Heart left ventricle (tissue), 16 donors: ENCODE measurements around the gene CPEB2. TPM values are rescaled to one million over a fixed set of nuclear protein-coding genes. Genes with fewer than 3 reads are reported as not detected.

Source experiments
- ATAC-seq, 4 donors: fragments of 200-7000 bp; cut with Tn5 transposase; one replicate each; pipeline ENCODE4 v1.9.1; 2020 to 2022; ENCODE audit warnings: moderate library complexity in 4 of 4, mild to moderate bottlenecking in 3 of 4, moderate number of reproducible peaks in 1 of 4
- DNase-seq, 5 donors: peaks; one replicate each; pipeline ENCODE4 v3.0.0-alpha.2; 2020
- H3K27ac ChIP-seq, 12 donors: fragments of 200-600 bp; sonication (generic) in 4 of 12; one replicate each; pipeline versions ENCODE4 v1.5.0 to v1.8.0; 2016 to 2022; ENCODE audit warnings: mild to moderate bottlenecking in 2 of 12
- H3K27me3 ChIP-seq, 9 donors: fragments of 200-600 bp; sonication (generic) in 2 of 9; one replicate each; pipeline versions ENCODE4 v1.5.1 to v1.8.0; 2016 to 2022; ENCODE audit warnings: mild to moderate bottlenecking in 3 of 9
- H3K36me3 ChIP-seq, 9 donors: fragments of 200-600 bp; sonication (generic) in 2 of 9; one replicate each; pipeline versions ENCODE4 v1.5.0 to v1.8.0; 2018 to 2022; ENCODE audit warnings: mild to moderate bottlenecking in 2 of 9
- H3K4me1 ChIP-seq, 12 donors: fragments of 200-600 bp; sonication (generic) in 4 of 12; one replicate each; pipeline versions ENCODE4 v1.5.0 to v1.8.0; 2016 to 2022; ENCODE audit warnings: mild to moderate bottlenecking in 3 of 12
- H3K4me3 ChIP-seq, 12 donors: fragments of 200-600 bp; sonication (generic) in 4 of 12; one replicate each; pipeline versions ENCODE4 v1.5.0 to v1.8.0; 2017 to 2022; ENCODE audit warnings: mild to moderate bottlenecking in 9 of 12, moderate library complexity in 4 of 12
- H3K9me3 ChIP-seq, 12 donors: fragments of 200-600 bp; sonication (generic) in 4 of 12; one replicate each; pipeline versions ENCODE4 v1.5.0 to v1.8.0; 2016 to 2022; ENCODE audit warnings: mild to moderate bottlenecking in 1 of 12
- POLR2A ChIP-seq, 2 donors: fragments of 450-650 bp; IDR thresholded peaks; one replicate each; pipeline ENCODE4 v1.6.1; 2017; ENCODE audit warnings: antibody characterized with exemption in 2 of 2, mild to moderate bottlenecking in 2 of 2, moderate library complexity in 2 of 2
- WGBS, 4 donors: extraction: QIAGEN DNeasy Blood & Tissue Kit in 2 of 4; methylation state at CpG; one replicate each; pipeline versions ENCODE4 v1.1.5 to v1.1.7; 2013 to 2018; 5-methylcytosine and 5-hydroxymethylcytosine counted together
- intact Hi-C, 10 donors: fragments of 100-400 bp; cut with DNase I; formaldehyde crosslinking; loops; one replicate each; pipeline versions ENCODE4 v1.11.1 to v1.14.2; 2022
- polyA plus RNA-seq, 2 donors: library from polyadenylated mRNA; stranded (reverse); fragments of 200-250 nt; gene quantifications; one replicate each; pipeline ENCODE4 v1.2.3, GENCODE V29; 2013
- total RNA-seq, 9 donors: library from RNA; depleted of rRNA in 2 of 9; stranded (reverse); fragments of >200 nt in 2 of 9; fragmentation: NEBNext Ultra II Directional in 3 of 9; extraction: Animal tissue kit (Norgen Biotek cat#: 25700) in 3 of 9; gene quantifications; one replicate each; pipeline versions ENCODE4 v1.1.0 to v1.2.4, GENCODE V29; 2016 to 2023
- TF ChIP-seq, protein P1 (sequence below), 12 donors: fragments of 200-600 bp; sonication (generic) in 4 of 12; IDR thresholded peaks; one replicate each; pipeline versions ENCODE4 v1.5.0 to v1.8.0; 2018 to 2022; ENCODE audit warnings: antibody characterized with exemption in 12 of 12, mild to moderate bottlenecking in 5 of 12
- donor health status: ischemic (EF 13 %, LVEDD 7.1; RV severe dilation, severe dysfunction).
- donor health status: healthy with polysubstance abuse.
- donor health status: DM: no; HTN: yes; CAD: no.
- donor health status: DM: no; HTN: no; CAD: no.
- donor health status: ischemic (EF 25% LVEDD 6.9; RV normal size, moderate dysfunction).
- donor health status: ischemic (EF 25% LVEDD 5.7; RV mildly dilated, moderate dysfunction).
- donor health status: healthy.
- donor health status: DM: yes; HTN: yes; CAD: no.
- donor health status: ischemic (EF 35%, LVEDD 5.7; RV mildly dilated, moderate dysfunction).
- donor health status: nonischemic (EF 11% LVEDD 7.7; RV severe dilation, severe dysfunction).
- donor health status: DM: yes; HTN: yes; CAD: no.
- donor health status: PGD.
- donor health status: ischemic (EF 29% LVEDD 5.4; RV normal size, mild dysfunction).
- donor health status: nonischemic (EF 23%, LVEDD 6.1; RV moderate dilation, normal function).

The CPEB2 gene
- total and polyA plus RNA-seq, 11 donors, result 4.2 to 26.1 (median 17.2) TPM

DNA sequence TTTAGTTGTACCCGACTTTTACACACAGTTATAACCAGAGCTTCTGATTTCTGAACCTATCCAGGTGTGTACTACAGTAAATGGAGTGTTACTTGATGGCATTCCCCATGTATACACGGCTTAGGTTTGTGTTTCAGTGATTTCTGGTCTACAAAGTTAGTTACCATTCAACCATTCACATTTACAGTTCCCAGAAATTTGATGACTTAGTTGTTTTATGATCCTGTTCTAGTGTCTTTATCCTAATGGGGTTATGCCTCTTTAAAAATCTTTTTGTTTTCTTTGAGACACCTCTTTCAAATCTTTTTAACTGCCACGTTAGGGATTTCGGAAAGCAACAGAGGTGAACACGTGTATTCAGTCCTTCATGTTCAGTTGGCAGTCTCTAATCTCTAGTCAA, 23.4 kb downstream of the CPEB2 start:
- ATAC-seq (no peak), DNase-seq (no peak)
- Histone ChIP-seq H3K36me3 (peaks cover 0 to 29% (median 0%) of the 10 kb centered on the region in 9 donors), H3K9me3 (peaks cover 0 to 9% (median 0%) of the 10 kb centered on the region in 12 donors), H3K27me3 (no peaks in the 10 kb centered on the region), H3K4me1 (peaks cover 0 to 47% (median 20%) of the 10 kb centered on the region in 12 donors), H3K27ac (no peak overlapping the region), H3K4me3 (no peak overlapping the region)
- intact Hi-C loops, result no loop called here
- WGBS, 4 donors, result 80 to 91% (median 89%) methylated on average over 5 of the region's 5 CpGs
- no peak for TF ChIP-seq POLR2A (IDR thresholded peaks at IDR 0.05)
- TF ChIP-seq, protein P1, sequence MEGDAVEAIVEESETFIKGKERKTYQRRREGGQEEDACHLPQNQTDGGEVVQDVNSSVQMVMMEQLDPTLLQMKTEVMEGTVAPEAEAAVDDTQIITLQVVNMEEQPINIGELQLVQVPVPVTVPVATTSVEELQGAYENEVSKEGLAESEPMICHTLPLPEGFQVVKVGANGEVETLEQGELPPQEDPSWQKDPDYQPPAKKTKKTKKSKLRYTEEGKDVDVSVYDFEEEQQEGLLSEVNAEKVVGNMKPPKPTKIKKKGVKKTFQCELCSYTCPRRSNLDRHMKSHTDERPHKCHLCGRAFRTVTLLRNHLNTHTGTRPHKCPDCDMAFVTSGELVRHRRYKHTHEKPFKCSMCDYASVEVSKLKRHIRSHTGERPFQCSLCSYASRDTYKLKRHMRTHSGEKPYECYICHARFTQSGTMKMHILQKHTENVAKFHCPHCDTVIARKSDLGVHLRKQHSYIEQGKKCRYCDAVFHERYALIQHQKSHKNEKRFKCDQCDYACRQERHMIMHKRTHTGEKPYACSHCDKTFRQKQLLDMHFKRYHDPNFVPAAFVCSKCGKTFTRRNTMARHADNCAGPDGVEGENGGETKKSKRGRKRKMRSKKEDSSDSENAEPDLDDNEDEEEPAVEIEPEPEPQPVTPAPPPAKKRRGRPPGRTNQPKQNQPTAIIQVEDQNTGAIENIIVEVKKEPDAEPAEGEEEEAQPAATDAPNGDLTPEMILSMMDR (IDR thresholded peaks at IDR 0.05), result no peak

DNA sequence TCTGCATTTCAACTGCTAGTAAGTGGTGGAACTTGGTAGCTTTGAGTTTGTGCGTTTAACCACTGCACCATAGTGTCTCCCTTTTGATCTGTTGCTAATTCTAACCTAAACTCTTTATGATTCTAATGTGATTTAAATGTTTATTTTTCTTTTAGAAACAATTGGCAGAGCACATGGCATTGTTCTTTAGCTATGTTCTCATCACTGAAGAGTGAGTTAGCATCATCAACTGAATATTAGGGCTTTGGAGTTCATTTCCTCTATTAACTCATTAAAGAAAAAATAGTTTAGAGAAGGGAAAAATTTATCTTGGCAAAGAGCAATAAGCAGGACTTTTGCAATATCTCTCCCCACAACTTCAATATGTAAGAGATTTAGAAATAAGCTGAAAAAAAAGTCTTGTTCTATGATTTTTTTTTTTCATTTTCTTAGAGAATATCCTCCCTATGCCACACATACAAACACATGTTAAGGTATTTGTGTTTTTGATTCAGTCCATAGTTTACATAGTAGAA, 25.7 kb downstream of the CPEB2 start:
- intact Hi-C loops, result no loop called here
- DNase-seq (no peak), ATAC-seq (no peak)
- no peak overlapping the region for H3K4me3 ChIP-seq
- peaks cover 0 to 20% (median 0%) of the 10 kb centered on the region in 9 donors for H3K36me3 ChIP-seq
- TF ChIP-seq, protein P1 (IDR thresholded peaks at IDR 0.05), result no peak
- TF ChIP-seq POLR2A (IDR thresholded peaks at IDR 0.05), result no peak
- peaks cover 4 to 48% (median 26%) of the 10 kb centered on the region in 12 donors for H3K4me1 ChIP-seq
- H3K9me3 ChIP-seq, result peaks cover 0 to 9% (median 0%) of the 10 kb centered on the region in 12 donors
- H3K27ac ChIP-seq, result no peak overlapping the region
- 77 to 96% (median 87%) methylated on average over 1 of the region's 1 CpG for WGBS, 4 donors
- no peaks in the 10 kb centered on the region for H3K27me3 ChIP-seq

DNA sequence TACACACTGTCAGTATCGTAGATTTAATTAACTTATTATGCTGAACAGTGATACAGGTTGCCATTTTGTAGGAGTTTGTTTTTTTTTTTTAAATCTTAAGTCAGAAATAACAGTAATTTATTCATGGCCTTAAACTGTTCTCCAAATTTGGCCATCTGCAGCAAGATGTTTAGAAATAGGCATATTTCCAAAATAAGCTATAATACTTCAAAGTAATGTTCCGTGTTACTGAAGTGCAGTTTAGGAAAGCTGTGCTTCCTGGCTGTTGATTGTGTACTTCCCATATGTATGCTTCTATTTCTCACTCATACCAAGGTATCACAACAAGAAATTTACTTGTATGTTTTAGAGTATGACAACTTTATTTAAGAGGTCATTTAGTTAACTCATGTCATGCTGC, 28.9 kb downstream of the CPEB2 start:
- WGBS, 4 donors, result 60 to 75% (median 71%) methylated on average over 2 of the region's 2 CpGs
- H3K27me3 ChIP-seq, result no peaks in the 10 kb centered on the region
- no peaks in the 10 kb centered on the region for H3K9me3 ChIP-seq
- H3K4me3 ChIP-seq, result no peak overlapping the region
- intact Hi-C loops, result no loop called here
- DNase-seq, result no peak
- no peak for ATAC-seq
- no peak for TF ChIP-seq POLR2A (IDR thresholded peaks at IDR 0.05)
- TF ChIP-seq, protein P1 (IDR thresholded peaks at IDR 0.05), result no peak
- H3K4me1 ChIP-seq, result peaks cover 7 to 73% (median 51%) of the 10 kb centered on the region in 12 donors
- peaks cover 0 to 31% (median 0%) of the 10 kb centered on the region in 9 donors for H3K36me3 ChIP-seq
- no peak overlapping the region for H3K27ac ChIP-seq

DNA sequence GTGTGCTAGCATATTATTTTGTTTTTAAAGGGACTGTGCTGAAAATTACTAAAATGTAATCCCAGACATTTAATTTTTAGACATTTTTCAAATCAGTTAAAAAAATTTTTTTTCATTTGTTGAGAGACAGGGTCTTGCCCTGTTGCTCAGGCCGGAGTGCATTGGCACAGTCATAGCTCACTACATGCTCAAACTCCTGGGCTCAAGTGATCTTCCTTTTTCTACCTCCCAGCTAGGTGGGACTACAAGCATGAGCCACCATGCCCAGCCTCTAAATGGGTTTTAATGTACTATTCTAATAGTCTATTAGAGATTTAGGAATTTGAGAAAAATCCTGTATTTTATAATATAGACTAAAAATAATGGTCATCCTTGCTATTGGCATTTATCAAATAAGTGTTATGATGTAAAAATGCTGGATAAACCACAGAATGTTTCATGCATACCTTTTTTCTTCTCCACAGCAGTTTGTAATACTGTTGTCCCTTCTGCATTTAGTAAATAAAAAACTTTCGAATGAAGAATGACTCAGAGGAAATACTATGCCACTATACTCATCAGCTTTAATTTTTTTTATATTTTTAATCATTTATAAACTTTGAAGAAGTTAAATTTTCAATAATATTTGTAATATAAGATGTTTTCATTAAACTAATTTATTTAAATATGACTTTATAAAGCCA, 29.9 kb downstream of the CPEB2 start:
- intact Hi-C loops, result no loop called here
- ATAC-seq, result no peak
- H3K27ac ChIP-seq, result peak overlapping the region in 5 of 12 donors; percentile 24 to 70 (median 48)

More for the DNA sequence above, 29.9 kb downstream of the CPEB2 start:
- TF ChIP-seq, protein P1 (IDR thresholded peaks at IDR 0.05), result no peak
- no peak for TF ChIP-seq POLR2A (IDR thresholded peaks at IDR 0.05)
- peaks cover 0 to 30% (median 0%) of the 10 kb centered on the region in 9 donors for H3K36me3 ChIP-seq
- WGBS, 4 donors, result 69 to 76% (median 76%) methylated on average over 2 of the region's 2 CpGs
- no peak for DNase-seq
- no peaks in the 10 kb centered on the region for H3K9me3 ChIP-seq
- H3K4me3 ChIP-seq, result peak overlapping the region in 1 of 12 donors; percentile 4
- H3K4me1 ChIP-seq, result peaks cover 7 to 73% (median 51%) of the 10 kb centered on the region in 12 donors
- H3K27me3 ChIP-seq, result no peaks in the 10 kb centered on the region
